Upper lobe of left lung (tissue), 6 donors: ENCODE results near the gene DMD. TPM values are rescaled to one million over a fixed set of nuclear protein-coding genes. Genes with fewer than 3 reads are reported as not detected.

Source experiments
- ATAC-seq, 2 donors: fragments of 200-7000 bp; cut with Tn5 transposase; one replicate each; pipeline ENCODE4 v1.9.1; 2022; ENCODE audit warnings: mild to moderate bottlenecking in 2 of 2, moderate library complexity in 2 of 2; ENCODE audit not compliant: low FRiP score in 2 of 2
- DNase-seq, 2 donors: peaks; one replicate each; pipeline ENCODE4 v3.0.0-alpha.2; 2019 to 2020
- H3K27ac ChIP-seq, 4 donors: fragments of 200-600 bp; sonication (generic); one replicate each; pipeline ENCODE4 v1.5.1; 2016 to 2019
- H3K27me3 ChIP-seq, 4 donors: fragments of 200-600 bp; sonication (generic); one replicate each; pipeline ENCODE4 v1.5.1; 2017 to 2019
- H3K36me3 ChIP-seq, 4 donors: fragments of 200-600 bp; sonication (generic); one replicate each; pipeline ENCODE4 v1.5.1; 2016 to 2019
- H3K4me1 ChIP-seq, 4 donors: fragments of 200-600 bp; sonication (generic); one replicate each; pipeline ENCODE4 v1.5.1; 2018 to 2019
- H3K4me3 ChIP-seq, 4 donors: fragments of 200-600 bp; sonication (generic); one replicate each; pipeline ENCODE4 v1.5.1; 2017 to 2019; ENCODE audit warnings: mild to moderate bottlenecking in 2 of 4, moderate library complexity in 1 of 4
- H3K9me3 ChIP-seq, 4 donors: fragments of 200-600 bp; sonication (generic); one replicate each; pipeline ENCODE4 v1.5.1; 2018 to 2019
- EP300 ChIP-seq, 4 donors: sonication (generic); formaldehyde crosslinking; IDR thresholded peaks; one replicate each; pipeline ENCODE4 v1.5.1; 2017; ENCODE audit warnings: antibody characterized with exemption in 4 of 4, control low read depth in 2 of 4
- POLR2A ChIP-seq, 4 donors: fragments of 450-650 bp; IDR thresholded peaks; one replicate each; pipeline ENCODE4 v1.5.1; 2016 to 2017; ENCODE audit warnings: antibody characterized with exemption in 4 of 4, mild to moderate bottlenecking in 2 of 4
- POLR2AphosphoS5 ChIP-seq, 2 donors: sonication (generic); formaldehyde crosslinking; IDR thresholded peaks; one replicate each; pipeline ENCODE4 v1.5.1; 2017; ENCODE audit warnings: antibody characterized with exemption in 2 of 2
- WGBS, 2 donors: methylation state at CpG; one replicate each; pipeline ENCODE4 v1.1.5; 2017 to 2018; 5-methylcytosine and 5-hydroxymethylcytosine counted together
- total RNA-seq, 6 donors: library from RNA; depleted of rRNA in 4 of 6; stranded (reverse); fragments of >200 nt in 4 of 6; gene quantifications; one replicate each; pipeline versions ENCODE4 v1.1.0 to v1.2.1, GENCODE V29; 2016 to 2021
- TF ChIP-seq, protein P1 (sequence below), 6 experiments: fragments of 450-650 bp in 4 of 6; fragments of 200-600 bp in 2 of 6; sonication (generic) in 2 of 6; IDR thresholded peaks; one replicate each; pipeline ENCODE4 v1.5.1; 2016 to 2019; ENCODE audit warnings: antibody characterized with exemption in 6 of 6
- donor health status: DM: no; HTN: no; CAD: no; lungs with moderate emphysema.
- donor health status: DM: no; HTN: yes; CAD: no; lungs with severe emphysema.

Gene DMD
- total RNA-seq, 6 donors from 2014 or later = 12.5 to 37.0 (median 24.0) TPM

DNA sequence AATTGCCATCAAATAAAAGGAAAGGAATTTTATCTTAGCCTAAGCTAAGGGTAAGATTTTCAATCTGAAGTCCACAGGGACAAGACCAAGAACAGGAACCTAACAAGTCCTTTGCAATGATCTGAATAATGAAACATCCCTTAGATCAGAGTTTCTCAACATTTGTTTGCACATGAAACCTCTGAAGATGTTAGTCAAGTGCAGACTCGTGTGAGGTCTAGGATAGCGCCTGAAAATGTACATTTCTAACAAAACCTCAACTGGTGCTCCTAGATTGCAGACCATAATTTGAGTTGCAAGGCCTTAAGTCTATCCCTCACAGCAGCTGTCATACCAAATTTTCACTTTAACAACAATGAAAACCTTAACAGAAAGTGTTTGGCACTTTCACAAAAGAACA is 337.6 kb downstream of the DMD start:
- WGBS, 2 donors = 66 to 68% methylated on average over 2 of the region's 2 CpGs
- ATAC-seq (no peak), DNase-seq (no peak)
- TF ChIP-seq, protein P1, sequence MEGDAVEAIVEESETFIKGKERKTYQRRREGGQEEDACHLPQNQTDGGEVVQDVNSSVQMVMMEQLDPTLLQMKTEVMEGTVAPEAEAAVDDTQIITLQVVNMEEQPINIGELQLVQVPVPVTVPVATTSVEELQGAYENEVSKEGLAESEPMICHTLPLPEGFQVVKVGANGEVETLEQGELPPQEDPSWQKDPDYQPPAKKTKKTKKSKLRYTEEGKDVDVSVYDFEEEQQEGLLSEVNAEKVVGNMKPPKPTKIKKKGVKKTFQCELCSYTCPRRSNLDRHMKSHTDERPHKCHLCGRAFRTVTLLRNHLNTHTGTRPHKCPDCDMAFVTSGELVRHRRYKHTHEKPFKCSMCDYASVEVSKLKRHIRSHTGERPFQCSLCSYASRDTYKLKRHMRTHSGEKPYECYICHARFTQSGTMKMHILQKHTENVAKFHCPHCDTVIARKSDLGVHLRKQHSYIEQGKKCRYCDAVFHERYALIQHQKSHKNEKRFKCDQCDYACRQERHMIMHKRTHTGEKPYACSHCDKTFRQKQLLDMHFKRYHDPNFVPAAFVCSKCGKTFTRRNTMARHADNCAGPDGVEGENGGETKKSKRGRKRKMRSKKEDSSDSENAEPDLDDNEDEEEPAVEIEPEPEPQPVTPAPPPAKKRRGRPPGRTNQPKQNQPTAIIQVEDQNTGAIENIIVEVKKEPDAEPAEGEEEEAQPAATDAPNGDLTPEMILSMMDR (IDR thresholded peaks at IDR 0.05) = no peak
- TF ChIP-seq POLR2A (IDR thresholded peaks at IDR 0.05) = no peak
- TF ChIP-seq EP300 (IDR thresholded peaks at IDR 0.05) = no peak
- no peak for TF ChIP-seq POLR2AphosphoS5 (IDR thresholded peaks at IDR 0.05)
- Histone ChIP-seq H3K4me1 (no peaks in the 10 kb centered on the region), H3K9me3 (no peaks in the 10 kb centered on the region), H3K36me3 (no peaks in the 10 kb centered on the region), H3K27me3 (no peaks in the 10 kb centered on the region), H3K27ac (no peak overlapping the region), H3K4me3 (no peak overlapping the region)

GRCh38 chrX:32871636-32872035 is 339.7 kb downstream of the DMD start:
- Histone ChIP-seq H3K4me1 (no peaks in the 10 kb centered on the region), H3K4me3 (no peak overlapping the region), H3K27me3 (no peaks in the 10 kb centered on the region), H3K27ac (no peak overlapping the region), H3K9me3 (no peaks in the 10 kb centered on the region), H3K36me3 (no peaks in the 10 kb centered on the region)
- 55 to 58% methylated on average over 3 of the region's 3 CpGs for WGBS, 2 donors
- ATAC-seq (no peak), DNase-seq (no peak)
- TF ChIP-seq POLR2A (IDR thresholded peaks at IDR 0.05) (no peak), POLR2AphosphoS5 (IDR thresholded peaks at IDR 0.05) (no peak), EP300 (IDR thresholded peaks at IDR 0.05) (no peak)
- TF ChIP-seq, protein P1 (IDR thresholded peaks at IDR 0.05) = no peak

- no peak overlapping the region for H3K27ac ChIP-seq
These were observed 342.8 kb downstream of the DMD start for GRCh38 chrX:32868524-32868895.

GRCh38 chrX:32867781-32868523 is 343.4 kb downstream of the DMD start:
- ATAC-seq = no peak

More at GRCh38 chrX:32868524-32868895, 342.8 kb downstream of the DMD start:
- Histone ChIP-seq H3K4me1 (no peaks in the 10 kb centered on the region), H3K4me3 (no peak overlapping the region), H3K27me3 (no peaks in the 10 kb centered on the region), H3K36me3 (no peaks in the 10 kb centered on the region), H3K9me3 (no peaks in the 10 kb centered on the region)
- ATAC-seq (no peak), DNase-seq (no peak)
- TF ChIP-seq POLR2A (IDR thresholded peaks at IDR 0.05) (no peak), EP300 (IDR thresholded peaks at IDR 0.05) (no peak), POLR2AphosphoS5 (IDR thresholded peaks at IDR 0.05) (no peak)
- TF ChIP-seq, protein P1 (IDR thresholded peaks at IDR 0.05) = no peak
- WGBS, 2 donors = 76 to 100% methylated on average over 1 to 6 of the region's 6 CpGs

More at GRCh38 chrX:32867781-32868523, 343.4 kb downstream of the DMD start:
- Histone ChIP-seq H3K4me3 (no peak overlapping the region), H3K4me1 (no peaks in the 10 kb centered on the region), H3K27me3 (no peaks in the 10 kb centered on the region), H3K27ac (no peak overlapping the region), H3K36me3 (no peaks in the 10 kb centered on the region), H3K9me3 (no peaks in the 10 kb centered on the region)
- TF ChIP-seq POLR2A (IDR thresholded peaks at IDR 0.05) (no peak), EP300 (IDR thresholded peaks at IDR 0.05) (no peak), POLR2AphosphoS5 (IDR thresholded peaks at IDR 0.05) (no peak)
- TF ChIP-seq, protein P1 (IDR thresholded peaks at IDR 0.05) = no peak
- no peak for DNase-seq
- 88 to 95% methylated on average over 11 to 17 of the region's 17 CpGs for WGBS, 2 donors
